Hypothalamus (tissue), 51 donors: ENCODE results near the gene ZNF135.

Experiments
- DNase-seq, 51 donors: peaks; one replicate each; lab custom pipeline; 2025; lab: John Stamatoyannopoulos, UW

Gene ZNF135

GRCh38 chr19:58089846-58090245, 30.8 kb downstream of the ZNF135 start:
- no peak for DNase-seq

- DNase-seq, result no peak
These were observed 32.3 kb downstream of the ZNF135 start for GRCh38 chr19:58091251-58091995.

GRCh38 chr19:58093071-58093470, 34.0 kb downstream of the ZNF135 start:
- no peak for DNase-seq

GRCh38 chr19:58095328-58095727, 36.2 kb downstream of the ZNF135 start:
- DNase-seq, result no peak

GRCh38 chr19:58096884-58097283, 37.8 kb downstream of the ZNF135 start:
- no peak for DNase-seq

- DNase-seq, result peak in 2 of 51 donors; percentile 13 to 21
These were observed 38.3 kb downstream of the ZNF135 start for GRCh38 chr19:58097349-58097748.

GRCh38 chr19:58097781-58098681, 38.9 kb downstream of the ZNF135 start, which contains the start of gene ZSCAN18:
Gene ZSCAN18, minus strand, starts transcription at chr19:58098231. Its CDS starts 7,964 bp downstream, at chr19:58090267.
- peak; percentile 58 to 98 (median 95) for DNase-seq

- DNase-seq, result no peak
These were observed 39.6 kb downstream of the ZNF135 start for GRCh38 chr19:58098682-58098998.

GRCh38 chr19:58107778-58108545, 48.9 kb downstream of the ZNF135 start:
- no peak for DNase-seq

GRCh38 chr19:58108546-58108817, 49.4 kb downstream of the ZNF135 start:
- DNase-seq, result no peak

GRCh38 chr19:58117841-58118575, 58.9 kb downstream of the ZNF135 start:
- no peak for DNase-seq

GRCh38 chr19:58118979-58119733, 60.1 kb downstream of the ZNF135 start:
- DNase-seq, result no peak
